Hepatocyte (in vitro differentiated cells): ENCODE results near the gene AHNAK.
"Not testable (repeated sequence)": the region's sequence is repeated elsewhere in the genome, so short reads cannot be mapped to it uniquely, and the experiment has no call there.

Experiments used
- CTCF ChIP-seq: fragments of 200-600 bp; sonication (generic); IDR thresholded peaks from 2 replicates; pipeline ENCODE4 v1.5.1; 2016; ENCODE audit warnings: antibody characterized with exemption, mild to moderate bottlenecking; ENCODE audit not compliant: poor library complexity
- EZH2 ChIP-seq: fragments of 200-600 bp; sonication (generic); IDR thresholded peaks from 2 replicates; pipeline ENCODE4 v1.6.1; 2016; ENCODE audit warnings: antibody characterized with exemption, mild to moderate bottlenecking, borderline replicate concordance
- EZH2phosphoT487 ChIP-seq: fragments of 200-600 bp; sonication (generic); IDR thresholded peaks from one replicate; pipeline ENCODE4 v1.6.1; 2018; ENCODE audit warnings: antibody characterized with exemption, mild to moderate bottlenecking, low read depth, moderate library complexity; ENCODE audit not compliant: unreplicated experiment, severe bottlenecking

- TF ChIP-seq CTCF, EZH2, EZH2phosphoT487: not testable (repeated sequence)
These were observed 24.9 kb upstream of the AHNAK start for GRCh38 chr11:62571493-62571892.
